Loucy (cell line): ENCODE data around the gene GSX2.

Experiments used
- CTCF ChIP-seq: fragments of 200-600 bp; sonication (generic); conservative IDR thresholded peaks from 2 replicates; pipeline ENCODE4 v1.5.1; 2014; ENCODE audit warnings: mild to moderate bottlenecking, antibody characterized with exemption, low read length
- EZH2phosphoT487 ChIP-seq: fragments of 200-600 bp; IDR thresholded peaks from 2 replicates; pipeline ENCODE4 v1.6.1; 2018; ENCODE audit warnings: antibody characterized with exemption, mild to moderate bottlenecking, moderate library complexity, borderline replicate concordance

DNA sequence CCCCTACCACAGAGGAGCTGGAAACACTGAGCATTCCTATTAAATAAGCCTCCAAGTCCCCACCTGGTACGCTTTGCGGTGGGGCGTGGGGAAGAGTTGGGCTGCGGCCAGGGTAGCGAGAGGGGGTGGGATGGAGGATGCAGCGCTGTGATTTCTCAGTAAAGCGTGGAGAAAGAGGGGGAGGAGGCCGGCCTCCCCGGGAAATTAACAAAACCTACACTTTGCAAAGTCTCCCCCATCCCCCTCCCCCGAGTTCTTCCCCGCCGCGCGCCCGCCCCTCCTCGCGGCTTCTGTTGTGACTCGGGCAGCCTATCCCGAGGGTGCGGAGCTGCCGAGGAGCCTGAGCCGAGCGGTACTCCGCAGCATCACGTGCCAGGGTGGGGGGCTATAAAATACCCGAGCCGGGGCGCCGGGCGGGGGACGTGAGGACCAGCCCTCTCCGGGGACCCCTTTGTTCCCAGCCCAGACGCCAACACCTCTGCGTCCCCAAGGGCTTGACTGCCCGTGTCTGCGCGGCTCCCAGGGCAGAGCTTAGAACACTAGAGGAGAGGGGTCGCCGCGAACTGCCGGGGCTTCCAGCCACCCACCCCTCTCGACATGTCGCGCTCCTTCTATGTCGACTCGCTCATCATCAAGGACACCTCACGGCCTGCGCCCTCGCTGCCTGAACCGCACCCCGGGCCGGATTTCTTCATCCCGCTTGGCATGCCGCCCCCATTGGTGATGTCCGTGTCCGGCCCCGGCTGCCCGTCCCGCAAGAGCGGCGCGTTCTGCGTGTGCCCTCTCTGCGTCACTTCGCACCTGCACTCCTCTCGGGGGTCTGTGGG lies at the start of gene GSX2:
- TF ChIP-seq CTCF (no peak), EZH2phosphoT487 (no peak)
